Calu3 (cell line): ENCODE data around the gene AK9. TPM values are rescaled to one million over a fixed set of nuclear protein-coding genes. Genes with fewer than 3 reads are reported as not detected.

Experiments used
- BruUV-seq: library from RNA; stranded (reverse); fragments of 400-500 nt; replicated peaks from 2 replicates; lab custom pipeline; 2021; lab: Mats Ljungman, UMichigan
- CTCF ChIA-PET: fragments of 300-600 bp; sonication (Branson Sonifier 250); formaldehyde crosslinking; loops from one replicate; lab custom pipeline; 2022; ENCODE audit warnings: antibody characterized with exemption; lab: Charles Lee
- DNase-seq: peaks from one replicate; pipeline ENCODE4 v3.0.0; 2022
- H3K27ac Mint-ChIP-seq: one replicate; pipeline ENCODE4 v1.8.0; 2022; ENCODE audit warnings: mixed read lengths; ENCODE audit not compliant: unreplicated experiment
- H3K27me3 Mint-ChIP-seq: one replicate; pipeline ENCODE4 v1.8.0; 2022; ENCODE audit warnings: mixed read lengths; ENCODE audit not compliant: unreplicated experiment
- H3K36me3 Mint-ChIP-seq: one replicate; pipeline ENCODE4 v1.8.0; 2022; ENCODE audit warnings: mild to moderate bottlenecking, moderate library complexity, mixed read lengths; ENCODE audit not compliant: insufficient read depth, unreplicated experiment
- H3K4me1 Mint-ChIP-seq: one replicate; pipeline ENCODE4 v1.8.0; 2022; ENCODE audit warnings: mild to moderate bottlenecking, low read depth, mixed read lengths; ENCODE audit not compliant: unreplicated experiment
- H3K4me3 Mint-ChIP-seq: one replicate; pipeline ENCODE4 v1.8.0; 2022; ENCODE audit warnings: mild to moderate bottlenecking, low read depth, moderate library complexity, mixed read lengths; ENCODE audit not compliant: unreplicated experiment
- H3K9me3 Mint-ChIP-seq: one replicate; pipeline ENCODE4 v1.8.0; 2022; ENCODE audit warnings: low read depth, mixed read lengths; ENCODE audit not compliant: unreplicated experiment
- intact Hi-C: fragments of 100-400 bp; cut with micrococcal nuclease; formaldehyde crosslinking; loops from one replicate; pipeline ENCODE4 v1.10.0; 2022; ENCODE audit not compliant: unreplicated experiment
- total RNA-seq: library from RNA; stranded (reverse); gene quantifications from 2 replicates; pipeline ENCODE4 v1.2.3, GENCODE V29; 2022
- TF ChIP-seq, protein P1 (sequence below): fragments of 200-600 bp; IDR thresholded peaks from one replicate; pipeline ENCODE4 v1.8.0; 2022; ENCODE audit warnings: antibody characterized with exemption; ENCODE audit not compliant: unreplicated experiment

AK9 gene
- total RNA-seq, 1 experiment from 2014 or later = 7.6 TPM

DNA sequence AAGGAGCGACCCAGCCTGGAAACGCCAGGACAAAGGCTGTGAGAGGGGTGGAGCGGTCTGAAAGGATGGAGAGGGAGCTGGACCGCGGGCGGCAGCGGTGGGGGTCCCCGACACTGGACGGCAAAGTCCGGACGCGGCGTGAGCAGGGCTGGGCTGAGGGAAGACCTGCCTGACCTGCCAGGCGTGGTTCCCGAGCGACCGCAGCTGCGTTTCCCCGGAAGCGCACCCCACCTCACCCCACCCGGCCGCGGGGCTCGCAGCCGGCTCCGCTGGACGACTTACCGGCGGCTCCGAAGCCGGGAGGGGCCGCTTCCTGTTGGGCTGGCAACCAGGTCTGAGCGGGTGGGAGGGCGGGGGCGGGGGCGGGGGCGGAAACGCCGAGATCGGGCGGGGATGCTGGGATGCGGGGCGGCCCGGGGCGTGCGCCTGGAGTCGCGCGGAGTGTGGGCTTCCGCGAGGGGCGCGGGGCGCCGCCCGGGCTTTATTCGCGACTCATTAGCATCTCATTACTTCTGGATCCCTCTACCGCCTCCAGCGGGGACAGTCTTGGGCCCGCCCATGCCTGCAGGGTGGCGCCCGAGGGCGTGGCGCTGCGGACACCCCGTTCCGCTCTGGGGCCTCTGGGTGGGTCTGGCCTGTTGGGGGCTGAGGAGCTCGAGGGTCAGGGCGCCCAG is 235.4 kb downstream of the AK9 start, which contains the start of gene MICAL1:
TSS of gene MICAL1 (minus strand) at position 336 of the 674 bp plus-strand sequence. CDS start 1,576 bp downstream, outside the sequence.
- intact Hi-C loops = no loop called here
- CTCF ChIA-PET = interaction anchor here (0.6 to 1.7 kb wide), 3 partner anchors 15 to 1296 kb away, joined by 4 read pairs; partner anchors contain the start of genes PPIL6 and SMPD2
- BruUV-seq = no TSS peak
- Mint-ChIP-seq H3K36me3 (peaks cover 33% of the 10 kb centered on the region), H3K27ac (peak within 1 kb of the TSS; percentile 91), H3K4me3 (peak within 1 kb of the TSS; percentile 95), H3K9me3 (no peaks in the 10 kb centered on the region), H3K4me1 (peaks cover 15% of the 10 kb centered on the region), H3K27me3 (no peaks in the 10 kb centered on the region)
- TF ChIP-seq, protein P1, sequence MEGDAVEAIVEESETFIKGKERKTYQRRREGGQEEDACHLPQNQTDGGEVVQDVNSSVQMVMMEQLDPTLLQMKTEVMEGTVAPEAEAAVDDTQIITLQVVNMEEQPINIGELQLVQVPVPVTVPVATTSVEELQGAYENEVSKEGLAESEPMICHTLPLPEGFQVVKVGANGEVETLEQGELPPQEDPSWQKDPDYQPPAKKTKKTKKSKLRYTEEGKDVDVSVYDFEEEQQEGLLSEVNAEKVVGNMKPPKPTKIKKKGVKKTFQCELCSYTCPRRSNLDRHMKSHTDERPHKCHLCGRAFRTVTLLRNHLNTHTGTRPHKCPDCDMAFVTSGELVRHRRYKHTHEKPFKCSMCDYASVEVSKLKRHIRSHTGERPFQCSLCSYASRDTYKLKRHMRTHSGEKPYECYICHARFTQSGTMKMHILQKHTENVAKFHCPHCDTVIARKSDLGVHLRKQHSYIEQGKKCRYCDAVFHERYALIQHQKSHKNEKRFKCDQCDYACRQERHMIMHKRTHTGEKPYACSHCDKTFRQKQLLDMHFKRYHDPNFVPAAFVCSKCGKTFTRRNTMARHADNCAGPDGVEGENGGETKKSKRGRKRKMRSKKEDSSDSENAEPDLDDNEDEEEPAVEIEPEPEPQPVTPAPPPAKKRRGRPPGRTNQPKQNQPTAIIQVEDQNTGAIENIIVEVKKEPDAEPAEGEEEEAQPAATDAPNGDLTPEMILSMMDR = peak; percentile 35
- peak; percentile 77 for DNase-seq

GRCh38 chr6:109454496-109455436 is 236.2 kb downstream of the AK9 start:
- Mint-ChIP-seq H3K27ac (peak overlapping the region; percentile 91), H3K27me3 (no peaks in the 10 kb centered on the region), H3K36me3 (peaks cover 41% of the 10 kb centered on the region), H3K4me3 (peak overlapping the region; percentile 95), H3K4me1 (peaks cover 15% of the 10 kb centered on the region), H3K9me3 (no peaks in the 10 kb centered on the region)
- intact Hi-C loops = no loop called here
- TF ChIP-seq, protein P1 = no peak
- CTCF ChIA-PET = interaction anchor here (0.5 to 1.7 kb wide), 4 partner anchors 15 to 1295 kb away, joined by 4 to 5 read pairs (median 4); partner anchors contain the start of genes PPIL6 and SMPD2
- BruUV-seq = no TSS peak
- DNase-seq = peak; percentile 27

DNA sequence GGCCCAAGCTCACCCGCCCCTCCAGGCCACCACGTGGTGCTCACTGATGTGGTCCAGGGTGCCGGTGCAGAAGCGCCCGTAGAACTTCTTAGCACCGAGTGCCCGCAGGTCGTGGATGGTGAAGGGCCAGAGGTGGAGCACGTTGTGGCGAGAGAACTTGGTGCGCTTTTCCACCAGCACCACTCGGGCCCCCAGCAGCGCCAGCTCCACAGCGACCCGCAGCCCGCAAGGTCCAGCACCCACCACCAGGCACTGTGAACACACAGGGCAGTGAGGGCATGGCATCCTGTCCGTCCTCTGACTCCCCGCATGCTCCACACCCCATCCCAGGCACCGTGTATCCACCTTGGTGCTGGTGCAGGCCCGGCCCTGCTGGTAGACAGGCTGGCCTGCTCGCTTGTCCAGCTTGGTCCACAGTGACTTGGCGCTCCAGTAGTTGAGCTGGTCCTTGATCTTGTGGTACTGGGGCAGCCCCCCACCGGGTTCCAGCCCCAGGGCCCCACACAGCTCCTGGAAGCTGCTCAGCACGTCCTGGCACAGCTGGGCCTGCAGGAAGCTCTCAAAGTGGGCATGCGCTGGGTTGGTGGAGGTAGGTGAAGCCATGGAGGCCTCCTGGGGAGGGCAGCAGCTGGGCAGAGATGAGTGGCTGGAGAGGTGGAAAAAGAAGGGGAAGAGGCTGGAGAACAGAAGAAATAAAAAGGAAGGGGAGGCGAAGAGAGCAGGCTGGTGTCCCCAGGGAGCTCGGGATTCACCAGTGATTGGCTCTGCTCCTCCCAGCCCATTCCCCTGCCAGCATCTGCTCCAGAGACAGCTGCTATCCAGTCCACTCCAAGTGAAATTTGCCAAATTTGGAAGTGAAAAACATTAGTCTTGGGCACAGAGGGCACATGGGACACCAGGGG is 237.2 kb downstream of the AK9 start:
- H3K36me3 Mint-ChIP-seq = peaks cover 42% of the 10 kb centered on the region
- no peak for DNase-seq
- H3K27me3 Mint-ChIP-seq = no peaks in the 10 kb centered on the region
- TF ChIP-seq, protein P1 = no peak
- peak overlapping the region; percentile 95 for H3K4me3 Mint-ChIP-seq
- no peak overlapping the region for H3K27ac Mint-ChIP-seq
- CTCF ChIA-PET = no interaction called here
- BruUV-seq = no TSS peak
- peaks cover 15% of the 10 kb centered on the region for H3K4me1 Mint-ChIP-seq
- no peaks in the 10 kb centered on the region for H3K9me3 Mint-ChIP-seq
- intact Hi-C loops = no loop called here
